ENCODE results near the gene SHROOM1.
A peak's percentile ranks its signal among the peaks of the same experiment; 100 is the strongest.
"Not testable (repeated sequence)": the region's sequence is repeated elsewhere in the genome, so short reads cannot be mapped to it uniquely, and the experiment has no call there.

SHROOM1 gene

GRCh38 chr5:132824426-132824825 is 6.0 kb downstream of the SHROOM1 start:
- no peak for DNase-seq

GRCh38 chr5:132823481-132824050 is 6.9 kb downstream of the SHROOM1 start:
- DNase-seq: no peak

- DNase-seq: no peak
These were observed 7.6 kb downstream of the SHROOM1 start for GRCh38 chr5:132822650-132823480.

GRCh38 chr5:132821791-132822190 is 8.7 kb downstream of the SHROOM1 start:
- no peak for DNase-seq

GRCh38 chr5:132821350-132821749 is 9.1 kb downstream of the SHROOM1 start:
- DNase-seq: no peak

GRCh38 chr5:132820162-132820754 is 10.2 kb downstream of the SHROOM1 start:
- DNase-seq: peak; percentile 89

- DNase-seq: no peak
These were observed 11.0 kb downstream of the SHROOM1 start for GRCh38 chr5:132819468-132819867.

- DNase-seq: no peak
These were observed 13.4 kb downstream of the SHROOM1 start for GRCh38 chr5:132817011-132817410.

- DNase-seq: no peak
These were observed 13.9 kb downstream of the SHROOM1 start for GRCh38 chr5:132816554-132816953.

GRCh38 chr5:132816083-132816482 is 14.4 kb downstream of the SHROOM1 start:
- DNase-seq: no peak

GRCh38 chr5:132815454-132815853 is 15.0 kb downstream of the SHROOM1 start:
- DNase-seq: no peak

GRCh38 chr5:132814503-132815294 is 15.7 kb downstream of the SHROOM1 start:
- no peak for DNase-seq

GRCh38 chr5:132813599-132814502 is 16.6 kb downstream of the SHROOM1 start:
- DNase-seq: no peak

- no peak for DNase-seq
These were observed 17.5 kb downstream of the SHROOM1 start, which contains the start of gene SOWAHA for GRCh38 chr5:132812781-132813598. SOWAHA (plus strand) TSS chr5:132813302; CDS start chr5:132813622, 320 bp downstream.

- DNase-seq: no peak
These were observed 18.2 kb downstream of the SHROOM1 start for GRCh38 chr5:132812123-132812765.

- DNase-seq: no peak
These were observed 19.8 kb downstream of the SHROOM1 start for GRCh38 chr5:132810605-132811004.

- no peak for DNase-seq
These were observed 21.6 kb downstream of the SHROOM1 start for GRCh38 chr5:132808866-132809265.

GRCh38 chr5:132808448-132808847 is 22.0 kb downstream of the SHROOM1 start:
- no peak for DNase-seq

- DNase-seq: no peak
These were observed 23.1 kb downstream of the SHROOM1 start for GRCh38 chr5:132807163-132807838.

GRCh38 chr5:132806804-132807162 is 23.7 kb downstream of the SHROOM1 start:
- not testable (repeated sequence) for DNase-seq

All from amniotic stem cell (primary cell).